Measurements from ENCODE around the gene TMEM63B. TPM values are rescaled to one million over a fixed set of nuclear protein-coding genes. Genes with fewer than 3 reads are reported as not detected.

Gene TMEM63B
- polyA plus RNA-seq, 2 of the 4 experiments (the other 2 are of a cell fraction) = 21.6 to 24.0 TPM

DNA sequence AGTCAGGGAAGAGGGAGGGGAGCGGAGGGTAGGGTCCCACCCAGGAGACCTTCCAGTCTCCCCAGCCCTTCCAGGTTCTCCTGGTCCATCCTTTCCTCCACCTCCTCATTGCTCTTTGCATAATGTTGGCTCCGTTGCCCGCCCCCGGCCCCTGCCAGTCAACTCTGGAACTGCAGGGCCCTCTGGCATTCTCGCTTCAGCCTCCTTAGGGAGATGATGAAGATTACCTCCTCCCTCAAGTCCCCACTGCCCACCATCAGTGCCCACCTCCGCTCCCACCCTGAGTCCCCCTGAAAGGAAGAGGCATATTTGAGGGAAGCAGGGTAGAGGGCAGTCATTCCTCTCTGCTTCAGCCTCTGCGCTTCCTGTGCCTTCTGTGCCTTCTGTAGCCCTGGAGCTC lies 8.5 kb downstream of the TMEM63B start (continued):
- no peak for TF ChIP-seq PHF8 (IDR thresholded peaks at IDR 0.05; ENCODE audit: borderline replicate concordance, low read depth)
- TF ChIP-seq TFCP2L1 (CRISPR knock-in tag; IDR thresholded peaks at IDR 0.05) = no peak
- TF ChIP-seq, protein P1, sequence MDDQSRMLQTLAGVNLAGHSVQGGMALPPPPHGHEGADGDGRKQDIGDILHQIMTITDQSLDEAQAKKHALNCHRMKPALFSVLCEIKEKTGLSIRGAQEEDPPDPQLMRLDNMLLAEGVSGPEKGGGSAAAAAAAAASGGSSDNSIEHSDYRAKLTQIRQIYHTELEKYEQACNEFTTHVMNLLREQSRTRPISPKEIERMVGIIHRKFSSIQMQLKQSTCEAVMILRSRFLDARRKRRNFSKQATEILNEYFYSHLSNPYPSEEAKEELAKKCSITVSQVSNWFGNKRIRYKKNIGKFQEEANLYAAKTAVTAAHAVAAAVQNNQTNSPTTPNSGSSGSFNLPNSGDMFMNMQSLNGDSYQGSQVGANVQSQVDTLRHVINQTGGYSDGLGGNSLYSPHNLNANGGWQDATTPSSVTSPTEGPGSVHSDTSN (IDR thresholded peaks at IDR 0.05) = no peak
- no peak for TF ChIP-seq POLR2AphosphoS2 (conservative IDR thresholded peaks at IDR 0.05; ENCODE audit: low read length)
- TF ChIP-seq EHMT2 (IDR thresholded peaks at IDR 0.05; ENCODE audit: low read depth) = no peak

DNA sequence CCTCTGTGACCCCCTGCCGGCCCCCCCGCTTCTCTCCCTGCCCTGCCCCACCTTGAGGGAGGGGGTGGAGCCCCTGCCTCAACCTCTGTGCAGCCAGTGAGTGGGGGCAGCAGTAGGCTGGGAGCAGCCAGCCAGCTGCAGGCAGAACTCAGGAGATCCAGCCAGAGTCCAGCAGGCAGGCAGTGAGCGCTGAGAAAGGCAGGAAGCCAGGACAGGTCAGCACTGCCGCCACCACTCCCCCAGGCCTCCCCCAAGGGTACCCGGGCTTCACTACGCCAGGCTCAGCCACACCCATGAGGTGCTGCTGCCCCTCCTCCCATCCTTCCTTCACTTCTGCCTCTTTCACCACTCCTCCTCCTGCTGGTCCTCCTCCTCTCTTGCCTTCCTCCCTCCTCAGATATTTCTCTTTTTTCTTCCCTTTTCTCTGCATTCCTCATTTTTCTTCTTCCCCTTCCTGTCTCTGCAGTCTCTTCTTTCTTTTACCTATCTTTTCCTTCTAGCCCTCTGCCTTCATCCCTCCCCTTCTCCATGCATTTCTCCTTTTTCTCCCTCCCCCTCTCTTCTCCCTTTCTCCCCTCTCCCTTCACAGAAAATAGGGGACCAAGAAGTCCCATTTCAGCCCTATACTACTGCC lies 11.5 kb downstream of the TMEM63B start:
- Histone ChIP-seq H3K4me1 (peaks cover 2% of the 10 kb centered on the region; the same call in 1 of the 3 replicates), H3K27ac (no peak overlapping the region), H3K9me3 (no peaks in the 10 kb centered on the region), H3K4me3 (no peak overlapping the region), H3K4me2 (no peak overlapping the region)
- ChIA-PET POLR2A (no interaction called here), CTCF (interaction anchor here (0.7 to 1.8 kb wide), 4 partner anchors 30 to 174 kb away, joined by 3 to 6 read pairs (median 4); partner anchors contain the start of gene AARS2)
- TF ChIP-seq, protein P2, sequence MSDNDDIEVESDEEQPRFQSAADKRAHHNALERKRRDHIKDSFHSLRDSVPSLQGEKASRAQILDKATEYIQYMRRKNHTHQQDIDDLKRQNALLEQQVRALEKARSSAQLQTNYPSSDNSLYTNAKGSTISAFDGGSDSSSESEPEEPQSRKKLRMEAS (IDR thresholded peaks at IDR 0.05) = no peak
- TF ChIP-seq KDM1A (IDR thresholded peaks at IDR 0.05; ENCODE audit: low read depth) = no peak
- TF ChIP-seq HOXA7 (CRISPR knock-in tag; IDR thresholded peaks at IDR 0.05) = no peak
- TF ChIP-seq CBX2 (IDR thresholded peaks at IDR 0.05; ENCODE audit: borderline replicate concordance, low read depth) = no peak
- TF ChIP-seq HOXB13 (CRISPR knock-in tag; IDR thresholded peaks at IDR 0.05; ENCODE audit: low read depth) = no peak
- DNase-seq (ENCODE audit: low read depth in 1 of 2, low spot score in 1 of 2) (no peak), FAIRE-seq (no peak), ATAC-seq (no peak)
- WGBS (ENCODE audit: missing lambda C conversion rate) = 73% methylated on average over 4 of the region's 6 CpGs

DNA sequence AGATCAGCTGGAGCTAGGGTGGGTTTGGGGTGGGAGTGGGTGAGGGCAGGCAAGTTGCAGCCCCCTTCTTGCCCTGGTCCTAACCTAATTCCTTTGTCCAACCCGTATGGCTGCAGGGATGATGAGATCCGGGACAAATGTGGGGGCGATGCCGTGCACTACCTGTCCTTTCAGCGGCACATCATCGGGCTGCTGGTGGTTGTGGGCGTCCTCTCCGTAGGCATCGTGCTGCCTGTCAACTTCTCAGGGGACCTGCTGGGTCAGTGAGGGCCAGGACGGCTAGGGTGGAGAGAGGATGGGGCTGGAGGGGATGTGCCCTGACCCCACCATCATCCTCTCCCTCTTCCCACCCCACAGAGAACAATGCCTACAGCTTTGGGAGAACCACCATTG lies 12.0 kb downstream of the TMEM63B start:
- no peaks in the 10 kb centered on the region for H3K4me1 ChIP-seq
- DNase-seq (ENCODE audit: low read depth in 1 of 2, low spot score in 1 of 2) (no peak), ATAC-seq (no peak), FAIRE-seq (no peak)
- H3K27ac ChIP-seq = no peak overlapping the region
- no peak for TF ChIP-seq RNF2 (IDR thresholded peaks at IDR 0.05; ENCODE audit: borderline replicate concordance, low read depth)
- TF ChIP-seq NR3C1 (IDR thresholded peaks at IDR 0.05) = no peak
- no peak for TF ChIP-seq FOSL2 (IDR thresholded peaks at IDR 0.05)
- TF ChIP-seq FOSL2 (CRISPR knock-in tag; IDR thresholded peaks at IDR 0.05) = no peak
- TF ChIP-seq, protein P3, sequence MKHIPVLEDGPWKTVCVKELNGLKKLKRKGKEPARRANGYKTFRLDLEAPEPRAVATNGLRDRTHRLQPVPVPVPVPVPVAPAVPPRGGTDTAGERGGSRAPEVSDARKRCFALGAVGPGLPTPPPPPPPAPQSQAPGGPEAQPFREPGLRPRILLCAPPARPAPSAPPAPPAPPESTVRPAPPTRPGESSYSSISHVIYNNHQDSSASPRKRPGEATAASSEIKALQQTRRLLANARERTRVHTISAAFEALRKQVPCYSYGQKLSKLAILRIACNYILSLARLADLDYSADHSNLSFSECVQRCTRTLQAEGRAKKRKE (CRISPR knock-in tag; IDR thresholded peaks at IDR 0.05; ENCODE audit: low read depth) = no peak
- no peak for TF ChIP-seq CEBPB (IDR thresholded peaks at IDR 0.05)
- H3K9me3 ChIP-seq = no peaks in the 10 kb centered on the region
- no peak overlapping the region for H3K4me2 ChIP-seq
- ChIA-PET CTCF (interaction anchor here (1.4 kb wide), 1 partner anchor 96 kb away, joined by 4 read pairs; no protein-coding TSS in a partner anchor), POLR2A (no interaction called here)
- H3K4me3 ChIP-seq = no peak overlapping the region
- 87% methylated on average over 7 of the region's 10 CpGs for WGBS (ENCODE audit: missing lambda C conversion rate)

DNA sequence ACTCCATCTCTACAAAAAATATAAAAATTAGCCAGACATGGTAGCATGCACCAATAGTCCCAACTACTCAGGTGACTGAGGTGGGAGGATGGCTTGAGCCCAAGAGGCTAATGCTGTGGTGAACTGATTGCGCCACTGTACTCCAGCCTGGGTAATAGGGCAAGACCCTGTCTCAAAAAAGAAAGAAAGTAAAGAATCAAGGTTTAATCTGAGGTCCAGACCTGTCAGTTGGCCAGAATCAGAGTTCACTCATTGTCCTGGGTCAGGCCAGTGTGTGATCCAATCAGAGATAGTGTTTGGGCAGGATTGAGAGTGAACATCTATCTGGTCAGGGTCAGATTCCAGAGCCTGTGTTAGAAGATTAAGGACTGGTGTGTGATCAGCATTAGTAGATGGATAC lies 15.5 kb downstream of the TMEM63B start:
- no peak for DNase-seq (ENCODE audit: low read depth in 1 of 2, low spot score in 1 of 2)
- POLR2A ChIA-PET = no interaction called here
- 100% methylated on average over 1 of the region's 1 CpG for WGBS (ENCODE audit: missing lambda C conversion rate)
- H3K9me3 ChIP-seq = no peaks in the 10 kb centered on the region
- H3K4me1 ChIP-seq = no peaks in the 10 kb centered on the region
- H3K4me2 ChIP-seq = no peak overlapping the region
- TF ChIP-seq FOXS1 (CRISPR knock-in tag; IDR thresholded peaks at IDR 0.05) = no peak
- ATAC-seq = no peak
- no peak overlapping the region for H3K27ac ChIP-seq
- CTCF ChIA-PET = interaction anchor here (0.6 kb wide), 1 partner anchor 45 kb away, joined by 4 read pairs; no protein-coding TSS in a partner anchor
- H3K4me3 ChIP-seq = no peak overlapping the region
- FAIRE-seq = no peak
